ENCODE measurements around the gene KRT20.

The KRT20 gene

GRCh38 chr17:40846515-40847144 is 38.4 kb downstream of the KRT20 start:
- Histone ChIP-seq H3K4me3 (ENCODE audit: low read length) (no peak overlapping the region), H3K9ac (ENCODE audit: low read depth, low read length) (no peak overlapping the region), H3K36me3 (ENCODE audit: insufficient read depth, low read length) (no peaks in the 10 kb centered on the region), H3K27me3 (ENCODE audit: control insufficient read depth, insufficient read depth, low read length) (no peaks in the 10 kb centered on the region), H3K4me2 (ENCODE audit: low read length) (no peak overlapping the region), H3K4me1 (ENCODE audit: control insufficient read depth, insufficient read depth, low read length) (peaks cover 13% of the 10 kb centered on the region), H3K9me3 (replicated peaks; ENCODE audit: low read length) (no peaks in the 10 kb centered on the region)

DNA sequence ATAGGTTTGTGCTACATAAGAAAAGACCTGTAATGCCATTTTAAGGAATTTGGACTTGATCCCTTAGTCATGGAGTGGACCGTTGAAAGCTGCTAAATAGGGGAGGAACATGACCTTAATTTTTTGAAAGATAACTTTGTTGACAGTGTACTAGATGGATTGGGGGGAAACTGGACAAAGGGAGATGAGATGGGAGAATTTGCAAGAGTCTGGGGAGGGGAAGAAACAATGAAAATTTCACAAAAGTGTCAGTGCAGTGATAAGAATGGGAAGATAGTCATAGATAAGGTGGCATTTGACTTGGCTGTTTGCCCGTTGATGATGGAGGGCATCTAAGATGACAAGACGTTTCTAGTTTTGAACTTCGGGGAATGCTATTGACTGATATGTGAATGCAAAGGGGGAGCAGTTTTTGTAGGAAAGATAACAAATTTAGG is 40.4 kb downstream of the KRT20 start:
- Histone ChIP-seq H3K36me3 (ENCODE audit: insufficient read depth, low read length) (no peaks in the 10 kb centered on the region), H3K27me3 (ENCODE audit: control insufficient read depth, insufficient read depth, low read length) (no peaks in the 10 kb centered on the region), H3K4me2 (ENCODE audit: low read length) (no peak overlapping the region), H3K9ac (ENCODE audit: low read depth, low read length) (no peak overlapping the region), H3K4me1 (ENCODE audit: control insufficient read depth, insufficient read depth, low read length) (no peaks in the 10 kb centered on the region), H3K4me3 (ENCODE audit: low read length) (no peak overlapping the region), H3K9me3 (replicated peaks; ENCODE audit: low read length) (no peaks in the 10 kb centered on the region)

DNA sequence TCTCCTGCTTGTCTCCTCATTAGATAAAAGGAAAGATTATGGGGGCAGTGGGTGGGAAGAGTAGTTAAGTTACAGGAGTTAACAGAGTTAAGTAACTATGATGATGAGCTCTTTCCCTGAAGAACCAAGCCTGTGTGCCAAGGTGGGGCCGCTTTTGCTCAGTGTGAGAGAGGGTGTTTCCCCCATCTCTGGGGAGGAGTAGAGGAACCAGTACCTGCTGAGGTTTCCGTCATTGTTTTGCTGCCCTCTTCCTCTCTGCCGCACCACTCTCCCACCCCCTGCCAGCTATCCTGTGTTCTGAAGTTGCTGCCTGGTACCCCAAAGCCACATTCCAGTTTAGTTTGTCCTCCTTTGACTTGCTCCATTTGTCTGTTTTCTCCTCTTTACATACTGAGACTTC is 41.8 kb downstream of the KRT20 start:
- Histone ChIP-seq H3K36me3 (ENCODE audit: insufficient read depth, low read length) (no peaks in the 10 kb centered on the region), H3K9me3 (replicated peaks; ENCODE audit: low read length) (no peaks in the 10 kb centered on the region), H3K4me3 (ENCODE audit: low read length) (no peak overlapping the region), H3K4me1 (ENCODE audit: control insufficient read depth, insufficient read depth, low read length) (no peaks in the 10 kb centered on the region), H3K4me2 (ENCODE audit: low read length) (no peak overlapping the region), H3K27me3 (ENCODE audit: control insufficient read depth, insufficient read depth, low read length) (no peaks in the 10 kb centered on the region), H3K9ac (ENCODE audit: low read depth, low read length) (no peak overlapping the region)

GRCh38 chr17:40841246-40841645 is 43.8 kb downstream of the KRT20 start:
- Histone ChIP-seq H3K4me1 (ENCODE audit: control insufficient read depth, insufficient read depth, low read length) (no peaks in the 10 kb centered on the region), H3K9me3 (replicated peaks; ENCODE audit: low read length) (no peaks in the 10 kb centered on the region), H3K36me3 (ENCODE audit: insufficient read depth, low read length) (no peaks in the 10 kb centered on the region), H3K4me3 (ENCODE audit: low read length) (no peak overlapping the region), H3K9ac (ENCODE audit: low read depth, low read length) (no peak overlapping the region), H3K4me2 (ENCODE audit: low read length) (no peak overlapping the region), H3K27me3 (ENCODE audit: control insufficient read depth, insufficient read depth, low read length) (no peaks in the 10 kb centered on the region)

DNA sequence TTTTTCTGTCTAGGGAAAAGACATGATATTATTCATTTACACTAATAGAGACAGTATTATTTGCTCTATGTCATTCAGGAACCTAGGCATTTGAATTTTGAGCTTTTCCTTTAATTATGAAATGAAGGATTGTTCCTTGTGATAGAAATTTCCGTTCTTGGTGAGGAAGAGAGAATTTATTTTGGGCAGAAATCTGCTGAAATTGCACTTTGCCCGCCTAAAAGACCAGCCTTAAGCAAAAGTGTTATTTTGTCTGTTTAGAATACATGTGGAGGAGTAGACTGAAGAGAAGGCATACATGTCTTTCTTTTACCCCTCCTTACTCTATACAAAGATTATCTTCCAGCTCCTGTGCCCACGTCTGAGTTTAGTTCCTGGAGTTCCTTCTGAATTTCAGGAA is 45.8 kb downstream of the KRT20 start:
- no peaks in the 10 kb centered on the region for H3K9me3 ChIP-seq (replicated peaks; ENCODE audit: low read length)
- no peaks in the 10 kb centered on the region for H3K36me3 ChIP-seq (ENCODE audit: insufficient read depth, low read length)
- no peaks in the 10 kb centered on the region for H3K27me3 ChIP-seq (ENCODE audit: control insufficient read depth, insufficient read depth, low read length)
- H3K9ac ChIP-seq (ENCODE audit: low read depth, low read length) = no peak overlapping the region
- no peak overlapping the region for H3K4me3 ChIP-seq (ENCODE audit: low read length)
- H3K4me1 ChIP-seq (ENCODE audit: control insufficient read depth, insufficient read depth, low read length) = no peaks in the 10 kb centered on the region
- H3K4me2 ChIP-seq (ENCODE audit: low read length) = no peak overlapping the region

DNA sequence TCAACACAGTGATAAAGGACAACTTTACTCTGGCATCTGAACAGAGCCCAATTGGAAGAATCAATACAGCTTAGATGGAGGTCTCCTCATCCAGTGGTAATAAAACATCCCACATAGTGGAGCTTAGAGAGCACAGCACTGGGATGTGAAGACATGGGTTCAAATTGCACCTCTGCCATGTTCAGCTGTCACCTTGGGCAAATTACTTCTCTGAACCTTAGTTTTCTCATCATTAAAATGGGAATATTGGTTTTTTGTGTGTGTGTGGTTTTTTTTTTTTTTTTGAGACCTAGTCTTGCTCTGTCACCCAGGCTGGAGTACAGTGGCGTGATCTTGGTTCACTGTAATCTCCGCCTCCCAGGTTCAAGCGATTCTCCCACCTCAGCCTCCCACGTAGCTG is 49.0 kb downstream of the KRT20 start:
- Histone ChIP-seq H3K9me3 (replicated peaks; ENCODE audit: low read length) (no peaks in the 10 kb centered on the region), H3K36me3 (ENCODE audit: insufficient read depth, low read length) (no peaks in the 10 kb centered on the region), H3K4me2 (ENCODE audit: low read length) (no peak overlapping the region), H3K4me3 (ENCODE audit: low read length) (no peak overlapping the region), H3K9ac (ENCODE audit: low read depth, low read length) (no peak overlapping the region), H3K4me1 (ENCODE audit: control insufficient read depth, insufficient read depth, low read length) (no peaks in the 10 kb centered on the region), H3K27me3 (ENCODE audit: control insufficient read depth, insufficient read depth, low read length) (no peaks in the 10 kb centered on the region)

- no peak overlapping the region for H3K4me3 ChIP-seq (ENCODE audit: low read length)
- H3K9me3 ChIP-seq (replicated peaks; ENCODE audit: low read length) = no peaks in the 10 kb centered on the region
- no peak overlapping the region for H3K4me2 ChIP-seq (ENCODE audit: low read length)
- H3K36me3 ChIP-seq (ENCODE audit: insufficient read depth, low read length) = no peaks in the 10 kb centered on the region
- no peaks in the 10 kb centered on the region for H3K27me3 ChIP-seq (ENCODE audit: control insufficient read depth, insufficient read depth, low read length)
- no peak overlapping the region for H3K9ac ChIP-seq (ENCODE audit: low read depth, low read length)
- no peaks in the 10 kb centered on the region for H3K4me1 ChIP-seq (ENCODE audit: control insufficient read depth, insufficient read depth, low read length)
Measured at GRCh38 chr17:40833882-40834281, 51.2 kb downstream of the KRT20 start.

GRCh38 chr17:40832840-40833239 is 52.2 kb downstream of the KRT20 start:
- no peaks in the 10 kb centered on the region for H3K27me3 ChIP-seq (ENCODE audit: control insufficient read depth, insufficient read depth, low read length)
- no peaks in the 10 kb centered on the region for H3K36me3 ChIP-seq (ENCODE audit: insufficient read depth, low read length)
- no peak overlapping the region for H3K4me2 ChIP-seq (ENCODE audit: low read length)
- no peak overlapping the region for H3K9ac ChIP-seq (ENCODE audit: low read depth, low read length)
- no peaks in the 10 kb centered on the region for H3K4me1 ChIP-seq (ENCODE audit: control insufficient read depth, insufficient read depth, low read length)
- H3K9me3 ChIP-seq (replicated peaks; ENCODE audit: low read length) = no peaks in the 10 kb centered on the region
- no peak overlapping the region for H3K4me3 ChIP-seq (ENCODE audit: low read length)

DNA sequence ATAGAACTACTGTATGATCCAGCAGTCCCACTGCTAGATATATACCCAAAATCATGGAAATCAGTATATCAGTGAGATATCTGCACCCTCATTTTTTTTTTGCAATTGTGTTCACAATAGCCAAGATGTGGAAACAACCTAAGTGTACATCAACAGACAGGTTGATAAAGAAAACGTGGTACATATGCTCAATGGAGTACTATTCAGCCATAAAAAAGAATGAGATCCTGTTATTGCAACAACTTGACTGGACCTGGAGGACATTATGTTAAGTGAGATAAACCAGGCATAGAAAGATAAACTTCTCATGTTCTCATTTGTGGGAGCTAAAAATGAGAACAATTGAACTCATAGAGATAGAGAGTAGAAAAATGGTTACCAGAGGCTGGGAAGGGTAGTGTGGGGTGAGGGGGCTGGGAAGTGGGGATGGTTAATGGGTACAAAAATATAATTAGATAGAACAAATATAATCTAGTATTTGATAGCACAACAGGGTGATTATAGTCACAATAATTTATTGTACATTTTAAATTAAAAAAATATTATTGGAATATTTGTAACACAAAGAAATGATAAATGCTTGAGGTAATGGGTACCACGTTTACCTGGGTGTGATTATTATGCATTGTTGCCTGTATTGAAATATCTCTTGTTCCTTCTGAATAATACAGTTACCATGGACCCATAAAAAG is 54.8 kb downstream of the KRT20 start:
- H3K4me2 ChIP-seq (ENCODE audit: low read length) = no peak overlapping the region
- H3K36me3 ChIP-seq (ENCODE audit: insufficient read depth, low read length) = no peaks in the 10 kb centered on the region
- no peaks in the 10 kb centered on the region for H3K27me3 ChIP-seq (ENCODE audit: control insufficient read depth, insufficient read depth, low read length)
- H3K4me3 ChIP-seq (ENCODE audit: low read length) = no peak overlapping the region
- H3K9ac ChIP-seq (ENCODE audit: low read depth, low read length) = no peak overlapping the region
- H3K4me1 ChIP-seq (ENCODE audit: control insufficient read depth, insufficient read depth, low read length) = no peaks in the 10 kb centered on the region
- H3K9me3 ChIP-seq (replicated peaks; ENCODE audit: low read length) = no peaks in the 10 kb centered on the region

- Histone ChIP-seq H3K27me3 (ENCODE audit: control insufficient read depth, insufficient read depth, low read length) (no peaks in the 10 kb centered on the region), H3K4me1 (ENCODE audit: control insufficient read depth, insufficient read depth, low read length) (no peaks in the 10 kb centered on the region), H3K4me3 (ENCODE audit: low read length) (no peak overlapping the region), H3K36me3 (ENCODE audit: insufficient read depth, low read length) (no peaks in the 10 kb centered on the region), H3K9ac (ENCODE audit: low read depth, low read length) (no peak overlapping the region), H3K4me2 (ENCODE audit: low read length) (no peak overlapping the region), H3K9me3 (replicated peaks; ENCODE audit: low read length) (no peaks in the 10 kb centered on the region)
Measured at GRCh38 chr17:40828454-40829044, 56.5 kb downstream of the KRT20 start.

- no peaks in the 10 kb centered on the region for H3K36me3 ChIP-seq (ENCODE audit: insufficient read depth, low read length)
- H3K27me3 ChIP-seq (ENCODE audit: control insufficient read depth, insufficient read depth, low read length) = no peaks in the 10 kb centered on the region
- H3K4me1 ChIP-seq (ENCODE audit: control insufficient read depth, insufficient read depth, low read length) = no peaks in the 10 kb centered on the region
- H3K4me3 ChIP-seq (ENCODE audit: low read length) = no peak overlapping the region
- no peaks in the 10 kb centered on the region for H3K9me3 ChIP-seq (replicated peaks; ENCODE audit: low read length)
- H3K4me2 ChIP-seq (ENCODE audit: low read length) = no peak overlapping the region
- no peak overlapping the region for H3K9ac ChIP-seq (ENCODE audit: low read depth, low read length)
Measured at GRCh38 chr17:40827746-40828453, 57.1 kb downstream of the KRT20 start.
